Measurements from ENCODE around the gene C22orf23. TPM values are rescaled to one million over a fixed set of nuclear protein-coding genes. Genes with fewer than 3 reads are reported as not detected.

The C22orf23 gene
- total RNA-seq, 1 experiment from 2014 or later = 0.47 TPM

GRCh38 chr22:37927637-37927936, 25.8 kb downstream of the C22orf23 start:
- H3K4me1 ChIP-seq (ENCODE audit: control insufficient read depth in 1 of 2, insufficient read depth in 2 of 2, low read length in 2 of 2) = no peaks in the 10 kb centered on the region
- no peaks in the 10 kb centered on the region for H3K9me3 ChIP-seq (ENCODE audit: control insufficient read depth in 1 of 2, insufficient read depth in 1 of 2, low read depth in 1 of 2, low read length in 2 of 2)
- H3K27me3 ChIP-seq (ENCODE audit: insufficient read depth, low read length) = no peaks in the 10 kb centered on the region
- intact Hi-C loops (cut with micrococcal nuclease) = no loop called here
- ChIA-PET RAD21 (ENCODE audit: low non-redundant PET in 1 of 2, low total read pairs in 2 of 2, uncharacterized antibody in 2 of 2, unreplicated experiment in 2 of 2) (no interaction called here), CTCF (no interaction called here), POLR2A (no interaction called here)
- no peak overlapping the region for H3K4me3 ChIP-seq (replicated peaks in 1 of 2; ENCODE audit: low read depth in 1 of 2, low read length in 2 of 2)
- H3K9me2 ChIP-seq (ENCODE audit: insufficient read depth) = no peaks in the 10 kb centered on the region
- H4K20me1 ChIP-seq (ENCODE audit: insufficient read depth) = no peaks in the 10 kb centered on the region
- no TSS peak for BruUV-seq (replicated peaks)
- H3K4me2 ChIP-seq (ENCODE audit: low read length) = no peak overlapping the region
- no peak overlapping the region for H3K9ac ChIP-seq (ENCODE audit: low read length)
- peaks cover 11 to 17% of the 10 kb centered on the region in 2 experiments; a peak in 2 of 4 replicates for H3K36me3 ChIP-seq (ENCODE audit: control insufficient read depth in 1 of 2, insufficient read depth in 2 of 2, low read length in 2 of 2)
- no peaks in the 10 kb centered on the region for H3K79me2 ChIP-seq (ENCODE audit: insufficient read depth, low read length)
- no peak overlapping the region for H3K27ac ChIP-seq (ENCODE audit: low read depth, low read length)
- H2AFZ ChIP-seq (ENCODE audit: low read depth, low read length, poor library complexity, severe bottlenecking) = no peak overlapping the region
- DNase-seq (ENCODE audit: low read depth, low spot score) (no peak), ATAC-seq (no peak)
- TF ChIP-seq SP1 (IDR thresholded peaks at IDR 0.05; ENCODE audit: low read depth) = no peak
- TF ChIP-seq REST (IDR thresholded peaks at IDR 0.05; ENCODE audit: low read depth) = no peak
- TF ChIP-seq RAD21 (IDR thresholded peaks at IDR 0.05; ENCODE audit: low read depth) = no peak
- TF ChIP-seq ZFX (IDR thresholded peaks at IDR 0.05) = no peak
- TF ChIP-seq YY1 (IDR thresholded peaks at IDR 0.05; ENCODE audit: extremely low read depth, insufficient replicate concordance, low read depth, low read length) = no peak
- no peak for TF ChIP-seq SIN3A (IDR thresholded peaks at IDR 0.05; ENCODE audit: low read depth)
- no peak for TF ChIP-seq SRF (IDR thresholded peaks at IDR 0.05; ENCODE audit: low read depth)
- TF ChIP-seq JUND (IDR thresholded peaks at IDR 0.05) = no peak
